Measurements from ENCODE around the gene FBXL7. TPM values are rescaled to one million over a fixed set of nuclear protein-coding genes. Genes with fewer than 3 reads are reported as not detected.

FBXL7 gene
- total RNA-seq, 2 experiments from 2014 or later, result not detected

GRCh38 chr5:15574806-15575325, 74.9 kb downstream of the FBXL7 start:
- no peaks in the 10 kb centered on the region for H3K9me3 Mint-ChIP-seq
- CTCF ChIA-PET, result no interaction called here

GRCh38 chr5:15575666-15576065, 75.7 kb downstream of the FBXL7 start:
- intact Hi-C loops (cut with micrococcal nuclease), result no loop called here
- DNase-seq, result no peak
- Mint-ChIP-seq H3K36me3 (no peaks in the 10 kb centered on the region), H3K27me3 (no peaks in the 10 kb centered on the region), H3K9me3 (no peaks in the 10 kb centered on the region), H3K4me1 (ENCODE audit: low read depth) (no peaks in the 10 kb centered on the region), H3K27ac (no peak overlapping the region), H3K4me3 (no peak overlapping the region)
- POLR2A ChIA-PET, result no interaction called here
- CTCF ChIA-PET, result no interaction called here

More at GRCh38 chr5:15574806-15575325, 74.9 kb downstream of the FBXL7 start:
- H3K27me3 Mint-ChIP-seq, result no peaks in the 10 kb centered on the region
- no peaks in the 10 kb centered on the region for H3K36me3 Mint-ChIP-seq
- H3K4me1 Mint-ChIP-seq (ENCODE audit: low read depth), result no peaks in the 10 kb centered on the region
- POLR2A ChIA-PET, result no interaction called here
- H3K4me3 Mint-ChIP-seq, result no peak overlapping the region
- intact Hi-C loops (cut with micrococcal nuclease), result no loop called here
- DNase-seq, result no peak
- no peak overlapping the region for H3K27ac Mint-ChIP-seq

- H3K27me3 Mint-ChIP-seq, result no peaks in the 10 kb centered on the region
- H3K4me1 Mint-ChIP-seq (ENCODE audit: low read depth), result no peaks in the 10 kb centered on the region
- CTCF ChIA-PET, result no interaction called here
- no peak for DNase-seq
- H3K4me3 Mint-ChIP-seq, result no peak overlapping the region
- no peaks in the 10 kb centered on the region for H3K36me3 Mint-ChIP-seq
- POLR2A ChIA-PET, result no interaction called here
- intact Hi-C loops (cut with micrococcal nuclease), result no loop called here
- H3K27ac Mint-ChIP-seq, result no peak overlapping the region
- H3K9me3 Mint-ChIP-seq, result peaks cover 3% of the 10 kb centered on the region
These were observed 77.2 kb downstream of the FBXL7 start for GRCh38 chr5:15577132-15577531.

- Mint-ChIP-seq H3K27me3 (no peaks in the 10 kb centered on the region), H3K36me3 (no peaks in the 10 kb centered on the region)
- intact Hi-C loops (cut with micrococcal nuclease), result no loop called here
These were observed 77.9 kb downstream of the FBXL7 start for GRCh38 chr5:15577831-15578230.

GRCh38 chr5:15579193-15579990, 79.4 kb downstream of the FBXL7 start:
- no peaks in the 10 kb centered on the region for H3K4me1 Mint-ChIP-seq (ENCODE audit: low read depth)
- DNase-seq, result no peak
- no peaks in the 10 kb centered on the region for H3K27me3 Mint-ChIP-seq
- no peak overlapping the region for H3K4me3 Mint-ChIP-seq
- intact Hi-C loops (cut with micrococcal nuclease), result no loop called here
- ChIA-PET CTCF (no interaction called here), POLR2A (no interaction called here)
- H3K27ac Mint-ChIP-seq, result no peak overlapping the region
- no peaks in the 10 kb centered on the region for H3K36me3 Mint-ChIP-seq
- peaks cover 7% of the 10 kb centered on the region for H3K9me3 Mint-ChIP-seq

More at GRCh38 chr5:15577831-15578230, 77.9 kb downstream of the FBXL7 start:
- Mint-ChIP-seq H3K4me3 (no peak overlapping the region), H3K27ac (no peak overlapping the region), H3K4me1 (ENCODE audit: low read depth) (no peaks in the 10 kb centered on the region), H3K9me3 (peaks cover 3% of the 10 kb centered on the region)
- CTCF ChIA-PET, result no interaction called here
- no peak for DNase-seq
- POLR2A ChIA-PET, result no interaction called here

GRCh38 chr5:15584528-15584927, 84.5 kb downstream of the FBXL7 start:
- Mint-ChIP-seq H3K36me3 (no peaks in the 10 kb centered on the region), H3K27ac (no peak overlapping the region), H3K27me3 (no peaks in the 10 kb centered on the region), H3K4me3 (no peak overlapping the region), H3K4me1 (ENCODE audit: low read depth) (no peaks in the 10 kb centered on the region), H3K9me3 (peaks cover 14% of the 10 kb centered on the region)
- intact Hi-C loops (cut with micrococcal nuclease), result no loop called here
- ChIA-PET POLR2A (no interaction called here), CTCF (no interaction called here)
- no peak for DNase-seq

GRCh38 chr5:15585128-15585527, 85.1 kb downstream of the FBXL7 start:
- CTCF ChIA-PET, result no interaction called here
- Mint-ChIP-seq H3K4me1 (ENCODE audit: low read depth) (no peaks in the 10 kb centered on the region), H3K27me3 (no peaks in the 10 kb centered on the region), H3K27ac (no peak overlapping the region), H3K9me3 (peaks cover 14% of the 10 kb centered on the region), H3K36me3 (no peaks in the 10 kb centered on the region), H3K4me3 (no peak overlapping the region)
- no peak for DNase-seq
- intact Hi-C loops (cut with micrococcal nuclease), result no loop called here
- POLR2A ChIA-PET, result no interaction called here

GRCh38 chr5:15585841-15586591, 86.0 kb downstream of the FBXL7 start:
- Mint-ChIP-seq H3K4me1 (ENCODE audit: low read depth) (no peaks in the 10 kb centered on the region), H3K36me3 (no peaks in the 10 kb centered on the region), H3K9me3 (peaks cover 14% of the 10 kb centered on the region), H3K27ac (no peak overlapping the region), H3K4me3 (no peak overlapping the region), H3K27me3 (no peaks in the 10 kb centered on the region)
- intact Hi-C loops (cut with micrococcal nuclease), result no loop called here
- ChIA-PET CTCF (no interaction called here), POLR2A (no interaction called here)
- DNase-seq, result no peak

GRCh38 chr5:15587916-15588315, 87.9 kb downstream of the FBXL7 start:
- no peak for DNase-seq

GRCh38 chr5:15592728-15593127, 92.7 kb downstream of the FBXL7 start:
- no peaks in the 10 kb centered on the region for H3K4me1 Mint-ChIP-seq (ENCODE audit: low read depth)
- ChIA-PET POLR2A (no interaction called here), CTCF (no interaction called here)
- peaks cover 2% of the 10 kb centered on the region for H3K9me3 Mint-ChIP-seq
- DNase-seq, result no peak
- H3K36me3 Mint-ChIP-seq, result no peaks in the 10 kb centered on the region
- no peak overlapping the region for H3K27ac Mint-ChIP-seq
- no peak overlapping the region for H3K4me3 Mint-ChIP-seq
- intact Hi-C loops (cut with micrococcal nuclease), result no loop called here
- H3K27me3 Mint-ChIP-seq, result no peaks in the 10 kb centered on the region

More at GRCh38 chr5:15587916-15588315, 87.9 kb downstream of the FBXL7 start:
- no peaks in the 10 kb centered on the region for H3K4me1 Mint-ChIP-seq (ENCODE audit: low read depth)
- no peak overlapping the region for H3K27ac Mint-ChIP-seq
- ChIA-PET CTCF (no interaction called here), POLR2A (no interaction called here)
- H3K36me3 Mint-ChIP-seq, result no peaks in the 10 kb centered on the region
- H3K4me3 Mint-ChIP-seq, result no peak overlapping the region
- intact Hi-C loops (cut with micrococcal nuclease), result no loop called here
- H3K9me3 Mint-ChIP-seq, result peaks cover 11% of the 10 kb centered on the region
- no peaks in the 10 kb centered on the region for H3K27me3 Mint-ChIP-seq

- Mint-ChIP-seq H3K4me3 (no peak overlapping the region), H3K27ac (no peak overlapping the region), H3K27me3 (no peaks in the 10 kb centered on the region), H3K36me3 (no peaks in the 10 kb centered on the region), H3K9me3 (no peaks in the 10 kb centered on the region), H3K4me1 (ENCODE audit: low read depth) (no peaks in the 10 kb centered on the region)
- no peak for DNase-seq
- intact Hi-C loops (cut with micrococcal nuclease), result no loop called here
- POLR2A ChIA-PET, result no interaction called here
- CTCF ChIA-PET, result no interaction called here
These were observed 95.1 kb downstream of the FBXL7 start for GRCh38 chr5:15594977-15595568.

- no peak overlapping the region for H3K27ac Mint-ChIP-seq
- ChIA-PET CTCF (no interaction called here), POLR2A (no interaction called here)
- no peaks in the 10 kb centered on the region for H3K36me3 Mint-ChIP-seq
- no peak for DNase-seq
- no peaks in the 10 kb centered on the region for H3K4me1 Mint-ChIP-seq (ENCODE audit: low read depth)
- no peak overlapping the region for H3K4me3 Mint-ChIP-seq
- H3K27me3 Mint-ChIP-seq, result no peaks in the 10 kb centered on the region
- no peaks in the 10 kb centered on the region for H3K9me3 Mint-ChIP-seq
- intact Hi-C loops (cut with micrococcal nuclease), result no loop called here
These were observed 95.9 kb downstream of the FBXL7 start for GRCh38 chr5:15595929-15596328.
